Activated CD4-positive, alpha-beta T cell treated with anti-CD3 and anti-CD28 coated beads, Interleukin-10, Interleukin-2, amounts not matched to agents 100 ng/mL and 50 ng/mL, durations not matched to agents 16 hours and 8 hours (primary cell): Measurements from ENCODE around the gene GON4L.
"Not testable (repeated sequence)": the region's sequence is repeated elsewhere in the genome, so short reads cannot be mapped to it uniquely, and the experiment has no call there.

ENCODE experiments used
- DNase-seq: peaks from one replicate; pipeline ENCODE4 v3.0.0-alpha.2; 2020

Gene GON4L

GRCh38 chr1:155745284-155746228, 111.5 kb downstream of the GON4L start:
- DNase-seq: peak; percentile 98

DNA sequence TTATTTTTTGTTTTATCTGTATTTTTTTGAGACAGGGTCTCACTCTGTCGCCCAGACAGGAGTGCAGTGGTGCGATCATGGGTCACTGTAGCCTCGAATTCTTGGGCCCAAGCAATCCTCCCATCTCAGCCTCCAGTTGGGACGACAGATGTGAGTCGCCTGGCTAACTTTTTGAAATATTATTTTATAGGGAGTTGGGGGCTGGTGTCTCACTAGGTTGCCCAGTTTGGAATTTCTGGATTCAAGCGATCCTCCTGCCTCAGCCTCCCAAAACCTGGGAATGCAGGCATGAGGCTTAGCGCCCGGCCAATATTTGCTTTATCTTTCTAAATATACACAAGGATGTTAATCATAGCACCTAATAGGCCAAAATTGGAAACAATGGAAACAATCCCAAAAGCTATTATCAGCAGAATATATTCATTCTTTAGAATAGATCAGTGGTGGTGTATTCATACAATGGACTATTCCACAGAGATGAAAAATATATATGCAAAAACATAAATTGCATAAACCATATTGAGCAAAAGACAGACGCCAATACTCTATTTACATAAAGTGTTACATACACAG, 112.2 kb downstream of the GON4L start:
- no peak for DNase-seq

- no peak for DNase-seq
These were observed 115.1 kb downstream of the GON4L start for GRCh38 chr1:155741908-155742307.

- no peak for DNase-seq
These were observed 116.0 kb downstream of the GON4L start for GRCh38 chr1:155740995-155741394.

- peak; percentile 37 for DNase-seq
These were observed 127.7 kb downstream of the GON4L start for GRCh38 chr1:155729031-155729898.

DNA sequence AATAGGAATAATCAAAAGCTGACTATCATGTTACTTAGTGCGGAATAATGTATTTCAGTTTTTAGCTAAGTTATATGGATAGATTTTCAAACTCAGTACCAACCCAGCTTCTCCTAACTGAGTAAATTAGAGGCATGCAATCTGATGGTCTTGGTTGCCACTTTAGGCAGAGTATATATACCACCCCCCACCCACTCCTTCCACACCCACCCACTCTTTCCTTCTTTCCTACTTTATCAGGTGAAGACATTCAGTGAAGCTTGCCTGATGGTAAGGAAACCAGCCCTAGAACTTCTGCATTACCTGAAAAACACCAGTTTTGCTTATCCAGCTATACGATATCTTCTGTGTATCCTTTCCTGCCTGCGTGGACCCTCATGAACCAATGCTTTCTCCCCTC, 131.9 kb downstream of the GON4L start:
- DNase-seq: no peak

GRCh38 chr1:155719703-155720102, 137.3 kb downstream of the GON4L start:
- DNase-seq: no peak

- DNase-seq: not testable (repeated sequence)
These were observed 138.4 kb downstream of the GON4L start for GRCh38 chr1:155718524-155719115.

DNA sequence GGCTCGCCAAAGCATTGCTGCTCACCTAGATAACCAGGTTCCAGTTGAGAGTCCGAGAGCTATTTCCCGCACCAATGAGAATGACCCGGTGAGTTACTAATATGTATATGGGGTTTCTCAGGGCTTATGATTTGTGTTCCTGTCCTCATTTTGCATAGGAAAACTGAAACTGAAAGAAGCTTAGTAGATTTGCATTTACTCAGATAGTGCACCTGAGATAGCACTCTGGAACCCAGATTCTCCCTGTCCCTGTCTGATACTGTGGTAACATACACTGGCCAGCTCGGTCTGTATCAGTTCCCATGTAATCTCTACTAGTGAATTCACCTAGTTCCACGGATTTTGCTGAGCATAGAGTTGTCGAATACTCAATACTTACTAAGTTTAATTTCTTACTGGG, 140.0 kb downstream of the GON4L start:
- DNase-seq: peak; percentile 11

DNA sequence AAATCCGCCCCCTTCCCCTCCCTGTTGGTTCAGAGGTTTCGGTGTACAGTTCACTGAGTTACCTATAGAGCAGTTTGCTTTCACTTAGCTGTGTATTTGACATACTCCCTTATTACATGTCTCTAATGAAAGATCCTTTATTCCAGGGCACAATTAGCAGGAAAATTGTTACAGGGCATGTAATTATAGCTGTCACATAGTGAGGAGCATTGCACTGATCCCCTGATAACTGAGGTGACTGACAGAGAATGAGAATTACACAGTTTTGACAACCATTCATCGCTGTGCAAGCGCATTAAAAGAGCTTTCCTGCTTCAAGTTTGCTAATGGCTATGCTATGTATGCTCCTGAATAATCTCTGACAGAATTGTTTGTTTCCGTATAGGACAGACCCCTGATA, 141.2 kb downstream of the GON4L start:
- no peak for DNase-seq

DNA sequence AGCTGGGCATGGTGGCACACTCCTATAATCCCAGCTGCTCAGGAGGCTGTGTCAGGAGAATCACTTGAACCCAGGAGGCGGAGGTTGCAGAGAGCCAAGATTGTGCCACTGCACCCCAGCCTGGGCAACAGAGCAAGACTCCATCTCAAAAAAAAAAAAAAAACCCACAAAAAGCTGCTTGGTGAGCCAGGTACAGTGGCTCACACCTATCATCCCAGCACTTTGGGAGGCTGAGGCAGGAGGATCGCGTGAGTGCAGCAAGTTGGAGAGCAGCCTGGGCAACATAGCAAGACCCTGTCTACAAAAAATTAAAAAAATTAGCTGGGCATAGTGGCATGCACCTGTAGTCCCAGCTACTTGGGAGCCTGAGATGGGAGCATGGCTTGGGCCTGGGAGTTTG, 142.0 kb downstream of the GON4L start:
- not testable (repeated sequence) for DNase-seq

GRCh38 chr1:155713075-155713474, 143.9 kb downstream of the GON4L start:
- DNase-seq: no peak

DNA sequence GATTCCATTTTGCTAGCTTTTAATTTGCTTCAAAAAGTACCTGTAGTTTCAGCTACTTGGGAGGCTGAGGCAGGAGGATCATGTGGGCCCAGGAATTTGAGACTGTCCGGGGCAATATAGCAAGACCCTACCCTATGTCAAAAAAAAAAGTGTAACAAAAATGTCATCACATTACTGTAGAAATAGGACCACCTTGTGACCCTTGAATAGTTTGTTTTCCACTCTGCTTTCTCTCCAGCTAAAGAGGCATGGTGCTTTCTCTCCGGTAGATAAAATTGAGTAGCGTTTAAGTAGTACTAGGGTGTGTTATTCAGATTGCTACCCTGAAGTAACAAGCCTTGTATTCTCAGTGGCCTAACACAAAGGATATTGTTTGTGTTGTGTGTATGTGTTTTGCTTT, 144.4 kb downstream of the GON4L start:
- DNase-seq: not testable (repeated sequence)

GRCh38 chr1:155711457-155711856, 145.6 kb downstream of the GON4L start:
- not testable (repeated sequence) for DNase-seq

- DNase-seq: no peak
These were observed 147.6 kb downstream of the GON4L start for GRCh38 chr1:155709391-155709790.

- no peak for DNase-seq
These were observed 150.9 kb downstream of the GON4L start for GRCh38 chr1:155706139-155706538.

GRCh38 chr1:155704414-155704813, 152.6 kb downstream of the GON4L start:
- DNase-seq: not testable (repeated sequence)

GRCh38 chr1:155703216-155703615, 153.8 kb downstream of the GON4L start:
- DNase-seq: no peak

- DNase-seq: not testable (repeated sequence)
These were observed 155.3 kb downstream of the GON4L start for GRCh38 chr1:155701675-155702074.
